ENCODE data around the gene MRPL9.
"Not testable (repeated sequence)": the region's sequence is repeated elsewhere in the genome, so short reads cannot be mapped to it uniquely, and the experiment has no call there.

Gene MRPL9

GRCh38 chr1:151774256-151774922 lies 11.1 kb upstream of the MRPL9 start:
- Histone ChIP-seq H3K27me3 (ENCODE audit: control insufficient read depth in 3 of 3, insufficient read depth in 3 of 3, low read depth in 1 of 3, low read length in 3 of 3) (no peaks in the 10 kb centered on the region), H3K18ac (ENCODE audit: low read length) (no peak overlapping the region), H3K79me1 (ENCODE audit: low read depth, low read length) (no peaks in the 10 kb centered on the region), H2AFZ (ENCODE audit: low read length) (no peak overlapping the region), H2AK5ac (ENCODE audit: low read depth, low read length) (no peak overlapping the region), H3K4ac (ENCODE audit: low read length) (no peak overlapping the region), H3K36me3 (replicated peaks in 1 of 2; ENCODE audit: control insufficient read depth in 2 of 2, insufficient read depth in 2 of 2, low read length in 2 of 2) (peaks cover 17 to 61% of the 10 kb centered on the region in 2 donors), H4K91ac (ENCODE audit: low read depth, low read length, poor library complexity) (no peak overlapping the region), H3K9ac (ENCODE audit: low read depth, low read length, poor library complexity) (no peak overlapping the region), H2BK15ac (ENCODE audit: low read length) (no peak overlapping the region), H4K8ac (ENCODE audit: low read depth, low read length) (no peak overlapping the region), H2BK5ac (ENCODE audit: low read length) (no peak overlapping the region), H3K9me3 (replicated peaks in 1 of 2; ENCODE audit: control insufficient read depth in 2 of 2, insufficient read depth in 1 of 2, low read depth in 1 of 2, low read length in 2 of 2) (no peaks in the 10 kb centered on the region), H3K4me1 (ENCODE audit: control insufficient read depth in 2 of 2, insufficient read depth in 1 of 2, low read depth in 1 of 2, low read length in 2 of 2) (no peaks in the 10 kb centered on the region), H3K27ac (replicated peaks; ENCODE audit: low read length) (no peak overlapping the region), H3K4me2 (ENCODE audit: insufficient read depth, low read length, poor library complexity, severe bottlenecking) (no peak overlapping the region), H2BK12ac (ENCODE audit: low read length) (no peak overlapping the region), H3K14ac (ENCODE audit: low read length) (no peak overlapping the region), H3K4me3 (ENCODE audit: low read length in 2 of 2) (no peak overlapping the region), H3K23ac (ENCODE audit: low read depth, low read length, poor library complexity) (no peak overlapping the region), H2BK120ac (ENCODE audit: low read depth, low read length) (no peak overlapping the region)
- WGBS, 2 donors (ENCODE audit: extremely low coverage in 2 of 2, insufficient read length in 2 of 2, insufficient replicate concordance in 1 of 2): no CpG with 5 or more reads among the region's 3 CpGs
- DNase-seq (ENCODE audit: low spot score): no peak

DNA sequence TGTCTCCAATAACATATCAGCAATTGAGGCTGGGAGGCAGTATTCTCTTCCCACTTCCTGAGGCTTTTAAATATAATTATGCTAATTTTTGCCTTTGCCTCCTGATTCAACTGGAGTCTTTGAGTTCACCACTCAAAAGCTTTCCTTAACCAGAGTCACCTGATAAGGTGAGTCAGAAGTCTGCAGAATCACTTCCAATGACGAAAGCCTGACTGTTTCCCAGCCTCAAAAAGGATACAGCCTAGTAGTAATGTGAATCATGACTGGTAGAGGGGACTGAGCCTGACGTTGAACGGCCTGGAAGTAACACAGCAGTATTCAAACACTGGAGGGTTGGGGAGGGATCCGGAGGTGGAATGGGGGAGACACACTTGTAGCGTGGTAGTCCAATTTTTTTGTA lies 10.4 kb upstream of the MRPL9 start:
- H3K79me1 ChIP-seq (ENCODE audit: low read depth, low read length): no peaks in the 10 kb centered on the region
- no peak overlapping the region for H3K14ac ChIP-seq (ENCODE audit: low read length)
- H2AK5ac ChIP-seq (ENCODE audit: low read depth, low read length): no peak overlapping the region
- H2BK12ac ChIP-seq (ENCODE audit: low read length): no peak overlapping the region
- H3K36me3 ChIP-seq (replicated peaks in 1 of 2; ENCODE audit: control insufficient read depth in 2 of 2, insufficient read depth in 2 of 2, low read length in 2 of 2): peaks cover 15 to 54% of the 10 kb centered on the region in 2 donors
- H2BK120ac ChIP-seq (ENCODE audit: low read depth, low read length): no peak overlapping the region
- no peak overlapping the region for H3K18ac ChIP-seq (ENCODE audit: low read length)
- no CpG with 5 or more reads among the region's 5 CpGs for WGBS, 2 donors (ENCODE audit: extremely low coverage in 2 of 2, insufficient read length in 2 of 2, insufficient replicate concordance in 1 of 2)
- no peaks in the 10 kb centered on the region for H3K4me1 ChIP-seq (ENCODE audit: control insufficient read depth in 2 of 2, insufficient read depth in 1 of 2, low read depth in 1 of 2, low read length in 2 of 2)
- H3K27me3 ChIP-seq (ENCODE audit: control insufficient read depth in 3 of 3, insufficient read depth in 3 of 3, low read depth in 1 of 3, low read length in 3 of 3): no peaks in the 10 kb centered on the region
- H3K4ac ChIP-seq (ENCODE audit: low read length): no peak overlapping the region
- H2BK5ac ChIP-seq (ENCODE audit: low read length): no peak overlapping the region
- H4K8ac ChIP-seq (ENCODE audit: low read depth, low read length): no peak overlapping the region
- no peak overlapping the region for H3K23ac ChIP-seq (ENCODE audit: low read depth, low read length, poor library complexity)
- H3K4me3 ChIP-seq (ENCODE audit: low read length in 2 of 2): no peak overlapping the region
- no peak overlapping the region for H4K91ac ChIP-seq (ENCODE audit: low read depth, low read length, poor library complexity)
- DNase-seq (ENCODE audit: low spot score): no peak
- H2AFZ ChIP-seq (ENCODE audit: low read length): no peak overlapping the region
- no peak overlapping the region for H2BK15ac ChIP-seq (ENCODE audit: low read length)
- H3K9me3 ChIP-seq (replicated peaks in 1 of 2; ENCODE audit: control insufficient read depth in 2 of 2, insufficient read depth in 1 of 2, low read depth in 1 of 2, low read length in 2 of 2): no peaks in the 10 kb centered on the region
- H3K27ac ChIP-seq (replicated peaks; ENCODE audit: low read length): no peak overlapping the region
- H3K9ac ChIP-seq (ENCODE audit: low read depth, low read length, poor library complexity): no peak overlapping the region
- no peak overlapping the region for H3K4me2 ChIP-seq (ENCODE audit: insufficient read depth, low read length, poor library complexity, severe bottlenecking)

DNA sequence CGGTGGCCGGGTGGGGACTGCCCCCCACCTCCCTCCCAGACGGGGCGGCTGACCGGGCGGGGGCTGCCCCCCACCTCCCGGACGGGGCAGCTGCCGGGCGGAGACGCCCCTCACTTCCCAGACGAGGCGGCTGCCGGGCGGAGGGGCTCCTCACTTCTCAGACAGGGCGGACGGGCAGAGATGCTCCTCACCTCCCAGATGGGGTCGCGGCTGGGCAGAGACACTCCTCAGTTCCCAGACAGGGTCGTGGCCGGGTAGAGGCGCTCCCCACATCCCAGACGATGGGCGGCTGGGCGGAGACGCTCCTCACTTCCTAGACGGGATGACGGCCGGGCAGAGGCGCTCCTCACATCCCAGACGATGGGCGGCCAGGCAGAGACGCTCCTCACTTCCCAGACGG lies 6.0 kb upstream of the MRPL9 start:
- no CpG with 5 or more reads among the region's 34 CpGs for WGBS, 2 donors (ENCODE audit: extremely low coverage in 2 of 2, insufficient read length in 2 of 2, insufficient replicate concordance in 1 of 2)
- not testable (repeated sequence) for H3K9ac ChIP-seq (ENCODE audit: low read depth, low read length, poor library complexity); H2BK120ac ChIP-seq (ENCODE audit: low read depth, low read length)

GRCh38 chr1:151768351-151769066 lies 5.2 kb upstream of the MRPL9 start:
- not testable (repeated sequence) for H2BK5ac ChIP-seq (ENCODE audit: low read length); DNase-seq (ENCODE audit: low spot score); H2BK12ac ChIP-seq (ENCODE audit: low read length); H3K4ac ChIP-seq (ENCODE audit: low read length); H3K79me1 ChIP-seq (ENCODE audit: low read depth, low read length); H3K4me2 ChIP-seq (ENCODE audit: insufficient read depth, low read length, poor library complexity, severe bottlenecking); H4K8ac ChIP-seq (ENCODE audit: low read depth, low read length); H3K23ac ChIP-seq (ENCODE audit: low read depth, low read length, poor library complexity); H2BK120ac ChIP-seq (ENCODE audit: low read depth, low read length); H3K9me3 ChIP-seq (replicated peaks in 1 of 2; ENCODE audit: control insufficient read depth in 2 of 2, insufficient read depth in 1 of 2, low read depth in 1 of 2, low read length in 2 of 2); H4K91ac ChIP-seq (ENCODE audit: low read depth, low read length, poor library complexity); H3K9ac ChIP-seq (ENCODE audit: low read depth, low read length, poor library complexity); H3K27ac ChIP-seq (replicated peaks; ENCODE audit: low read length); H3K14ac ChIP-seq (ENCODE audit: low read length); H2AFZ ChIP-seq (ENCODE audit: low read length); H2AK5ac ChIP-seq (ENCODE audit: low read depth, low read length); H3K18ac ChIP-seq (ENCODE audit: low read length); H3K27me3 ChIP-seq (ENCODE audit: control insufficient read depth in 3 of 3, insufficient read depth in 3 of 3, low read depth in 1 of 3, low read length in 3 of 3); H3K4me3 ChIP-seq (ENCODE audit: low read length in 2 of 2); H2BK15ac ChIP-seq (ENCODE audit: low read length); H3K4me1 ChIP-seq (ENCODE audit: control insufficient read depth in 2 of 2, insufficient read depth in 1 of 2, low read depth in 1 of 2, low read length in 2 of 2); H3K36me3 ChIP-seq (replicated peaks in 1 of 2; ENCODE audit: control insufficient read depth in 2 of 2, insufficient read depth in 2 of 2, low read length in 2 of 2)
- WGBS, 2 donors (ENCODE audit: extremely low coverage in 2 of 2, insufficient read length in 2 of 2, insufficient replicate concordance in 1 of 2): no CpG with 5 or more reads among the region's 7 CpGs

More for the DNA sequence above, 6.0 kb upstream of the MRPL9 start:
- H3K27ac ChIP-seq (replicated peaks; ENCODE audit: low read length); H2BK15ac ChIP-seq (ENCODE audit: low read length); H4K91ac ChIP-seq (ENCODE audit: low read depth, low read length, poor library complexity); H3K4me1 ChIP-seq (ENCODE audit: control insufficient read depth in 2 of 2, insufficient read depth in 1 of 2, low read depth in 1 of 2, low read length in 2 of 2); H3K14ac ChIP-seq (ENCODE audit: low read length); H3K9me3 ChIP-seq (replicated peaks in 1 of 2; ENCODE audit: control insufficient read depth in 2 of 2, insufficient read depth in 1 of 2, low read depth in 1 of 2, low read length in 2 of 2); H3K4me3 ChIP-seq (ENCODE audit: low read length in 2 of 2); H2BK12ac ChIP-seq (ENCODE audit: low read length); H2AFZ ChIP-seq (ENCODE audit: low read length); H3K23ac ChIP-seq (ENCODE audit: low read depth, low read length, poor library complexity); H3K27me3 ChIP-seq (ENCODE audit: control insufficient read depth in 3 of 3, insufficient read depth in 3 of 3, low read depth in 1 of 3, low read length in 3 of 3); H4K8ac ChIP-seq (ENCODE audit: low read depth, low read length); H3K4me2 ChIP-seq (ENCODE audit: insufficient read depth, low read length, poor library complexity, severe bottlenecking); H2BK5ac ChIP-seq (ENCODE audit: low read length); H3K4ac ChIP-seq (ENCODE audit: low read length); H3K79me1 ChIP-seq (ENCODE audit: low read depth, low read length); H3K18ac ChIP-seq (ENCODE audit: low read length); DNase-seq (ENCODE audit: low spot score); H2AK5ac ChIP-seq (ENCODE audit: low read depth, low read length): not testable (repeated sequence)
- peaks cover 3 to 12% of the 10 kb centered on the region in 2 donors for H3K36me3 ChIP-seq (replicated peaks in 1 of 2; ENCODE audit: control insufficient read depth in 2 of 2, insufficient read depth in 2 of 2, low read length in 2 of 2)

Measured in neuronal stem cell (in vitro differentiated cells).